HepG2 (cell line): Measurements from ENCODE around the gene OGFR. TPM values are rescaled to one million over a fixed set of nuclear protein-coding genes. Genes with fewer than 3 reads are reported as not detected.

Experiments
- AKAP8 ChIP-seq: sonication (generic); formaldehyde crosslinking; IDR thresholded peaks from 2 replicates; pipeline ENCODE4 v1.5.1; 2020; ENCODE audit warnings: mild to moderate bottlenecking, missing genetic modification reagents
- CBX1 ChIP-seq: IDR thresholded peaks from one replicate; pipeline ENCODE4 v1.6.1; 2016; ENCODE audit warnings: antibody characterized with exemption, low read depth
- HOXA3 ChIP-seq: sonication (generic); formaldehyde crosslinking; IDR thresholded peaks from 2 replicates; pipeline ENCODE4 v1.5.0; 2020; ENCODE audit warnings: missing genetic modification reagents
- NFATC3 ChIP-seq: sonication (generic); formaldehyde crosslinking; IDR thresholded peaks from 2 replicates; pipeline ENCODE4 v1.5.1; 2020; ENCODE audit warnings: mild to moderate bottlenecking, missing genetic modification reagents
- PAWR ChIP-seq: sonication (generic); formaldehyde crosslinking; IDR thresholded peaks from 2 replicates; pipeline ENCODE4 v1.4.0; 2020; ENCODE audit warnings: missing genetic modification reagents, mild to moderate bottlenecking, borderline replicate concordance
- PITX1 ChIP-seq: sonication (generic); formaldehyde crosslinking; IDR thresholded peaks from 2 replicates; pipeline ENCODE4 v1.5.1; 2020; ENCODE audit warnings: mild to moderate bottlenecking, missing genetic modification reagents
- RAD21 ChIP-seq: fragments of 450-650 bp; formaldehyde crosslinking; IDR thresholded peaks from 2 replicates; pipeline ENCODE4 v1.5.0; 2020; ENCODE audit warnings: mild to moderate bottlenecking
- RFXANK ChIP-seq: IDR thresholded peaks from 2 replicates; pipeline ENCODE4 v1.6.1; 2016
- SKI ChIP-seq: fragments of 450-650 bp; IDR thresholded peaks from one replicate; pipeline ENCODE4 v1.6.1; 2018; ENCODE audit warnings: mild to moderate bottlenecking; ENCODE audit not compliant: partially characterized antibody
- ZNF101 ChIP-seq: sonication (generic); formaldehyde crosslinking; IDR thresholded peaks from 2 replicates; pipeline ENCODE4 v1.4.0; 2020; ENCODE audit warnings: mild to moderate bottlenecking, low read depth, missing genetic modification reagents, borderline replicate concordance
- ZNF24 ChIP-seq: fragments of 450-650 bp; IDR thresholded peaks from 2 replicates; pipeline ENCODE4 v1.6.1; 2017; ENCODE audit warnings: antibody characterized with exemption, mild to moderate bottlenecking
- ZNF547 ChIP-seq: sonication (generic); formaldehyde crosslinking; IDR thresholded peaks from 2 replicates; pipeline ENCODE4 v1.5.1; 2020; ENCODE audit warnings: mild to moderate bottlenecking, missing genetic modification reagents
- ZNF761 ChIP-seq: sonication (generic); formaldehyde crosslinking; conservative IDR thresholded peaks from 2 replicates; pipeline ENCODE4 v1.4.0; 2020; ENCODE audit warnings: mild to moderate bottlenecking, missing genetic modification reagents
- ZSCAN9 ChIP-seq: IDR thresholded peaks from 2 replicates; pipeline ENCODE4 v1.6.1; 2016; ENCODE audit warnings: borderline replicate concordance
- polyA plus RNA-seq, 8 experiments: library from polyadenylated mRNA; depleted of rRNA in 3 of 8; stranded (reverse) in 7 of 8; unstranded in 1 of 8; fragments of >200 nt; fragmentation: Illumina TruSeq in 4 of 8; extraction: Trizol in 4 of 8; gene quantifications; 2 replicates each; pipeline versions ENCODE4 v1.2.1 to v1.2.3, GENCODE V29; 2011 to 2016; ENCODE audit warnings: low read depth in 4 of 8, missing spikeins in 1 of 8, mixed read lengths in 1 of 8; ENCODE audit not compliant: insufficient read depth in 1 of 8
- total RNA-seq, 5 experiments: library from RNA; depleted of rRNA; stranded (reverse); fragments of >200 nt; fragmentation: Illumina TruSeq; extraction: Trizol; gene quantifications; 2 replicates each; pipeline ENCODE4 v1.2.3, GENCODE V29; 2016; ENCODE audit warnings: low read depth in 1 of 5
- TF ChIP-seq, protein P1 (sequence below): sonication (generic); formaldehyde crosslinking; IDR thresholded peaks from 2 replicates; pipeline ENCODE4 v1.8.1; 2023; ENCODE audit warnings: missing genetic modification reagents, inconsistent platforms, borderline replicate concordance
- TF ChIP-seq, protein P2 (sequence below): IDR thresholded peaks from 2 replicates; pipeline ENCODE4 v1.6.1; 2016; ENCODE audit warnings: missing genetic modification reagents, missing compliant biosample characterization
- TF ChIP-seq, protein P3 (sequence below): IDR thresholded peaks from 2 replicates; pipeline ENCODE4 v1.6.1; 2012; ENCODE audit warnings: inconsistent platforms
- TF ChIP-seq, protein P4 (sequence below): sonication (generic); formaldehyde crosslinking; IDR thresholded peaks from 2 replicates; pipeline ENCODE4 v1.4.0; 2020; ENCODE audit warnings: mild to moderate bottlenecking, missing genetic modification reagents
- TF ChIP-seq, protein P5 (sequence below): sonication (generic); formaldehyde crosslinking; conservative IDR thresholded peaks from 2 replicates; pipeline ENCODE4 v1.5.0; 2020; ENCODE audit warnings: missing genetic modification reagents
- TF ChIP-seq, protein P6 (sequence below): sonication (generic); formaldehyde crosslinking; IDR thresholded peaks from 2 replicates; pipeline ENCODE4 v1.5.0; 2020; ENCODE audit warnings: mild to moderate bottlenecking, missing genetic modification reagents
- TF ChIP-seq, protein P7 (sequence below): IDR thresholded peaks from 2 replicates; pipeline ENCODE4 v1.6.1; 2016; ENCODE audit warnings: mild to moderate bottlenecking, missing biosample characterization, missing genetic modification reagents
- TF ChIP-seq, protein P8 (sequence below): sonication (generic); formaldehyde crosslinking; IDR thresholded peaks from 2 replicates; pipeline ENCODE4 v1.4.0; 2020; ENCODE audit warnings: mild to moderate bottlenecking, missing genetic modification reagents

The OGFR gene
- total and polyA plus RNA-seq, 2 of the 13 experiments (the other 11 are each of a cell fraction or from before 2014, with no cell fraction given) = 47.7 to 81.8 TPM

DNA sequence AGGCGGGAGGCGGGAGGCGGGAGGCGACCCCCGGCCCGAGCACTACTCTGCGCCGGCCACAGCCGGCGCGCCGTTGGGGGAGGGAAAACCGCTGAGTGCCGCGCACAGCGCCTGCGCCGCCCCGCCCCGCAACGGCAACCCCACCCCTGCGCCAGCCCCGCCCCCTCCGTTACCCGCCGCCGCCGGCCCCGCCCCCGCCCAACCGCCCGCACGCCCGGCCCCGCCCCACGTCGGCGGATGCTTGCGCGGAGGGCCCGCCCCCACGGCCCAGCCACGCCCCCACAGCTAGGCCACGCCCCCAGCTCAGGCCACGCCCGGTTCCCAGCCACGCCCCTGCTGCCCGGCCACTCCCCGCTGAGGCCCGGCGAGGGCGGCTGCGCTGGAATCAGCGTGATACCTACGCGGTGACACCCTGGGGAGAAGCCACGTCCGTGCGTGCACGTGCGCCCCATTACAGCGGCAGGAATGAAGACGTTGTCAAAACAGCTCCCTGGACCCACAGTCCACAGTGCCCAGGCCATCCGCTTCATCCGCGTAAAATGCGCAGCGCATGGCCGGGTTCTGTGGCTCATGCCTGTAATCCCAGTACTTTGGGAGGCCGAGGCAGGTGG lies 57.2 kb downstream of the OGFR start, which contains the start of gene TCFL5 (continued):
- TF ChIP-seq HOXA3 (CRISPR knock-in tag) (peak; percentile 96), CBX1 (peak; percentile 48), ZNF761 (CRISPR knock-in tag) (peak; percentile 77; the same call in 1 of the 2 replicates), RAD21 (CRISPR knock-in tag) (no peak; the same call in 1 of the 2 replicates), ZSCAN9 (peak; percentile 91), ZNF101 (CRISPR knock-in tag) (no peak), PAWR (CRISPR knock-in tag) (no peak), NFATC3 (CRISPR knock-in tag) (peak; percentile 96; the same call in 1 of the 2 replicates), SKI (peak; percentile 43), AKAP8 (CRISPR knock-in tag) (peak; percentile 88), RFXANK (CRISPR knock-in tag) (no peak), PITX1 (peak; percentile 81), ZNF547 (CRISPR knock-in tag) (peak; percentile 100), ZNF24 (no peak)
- TF ChIP-seq, protein P1, sequence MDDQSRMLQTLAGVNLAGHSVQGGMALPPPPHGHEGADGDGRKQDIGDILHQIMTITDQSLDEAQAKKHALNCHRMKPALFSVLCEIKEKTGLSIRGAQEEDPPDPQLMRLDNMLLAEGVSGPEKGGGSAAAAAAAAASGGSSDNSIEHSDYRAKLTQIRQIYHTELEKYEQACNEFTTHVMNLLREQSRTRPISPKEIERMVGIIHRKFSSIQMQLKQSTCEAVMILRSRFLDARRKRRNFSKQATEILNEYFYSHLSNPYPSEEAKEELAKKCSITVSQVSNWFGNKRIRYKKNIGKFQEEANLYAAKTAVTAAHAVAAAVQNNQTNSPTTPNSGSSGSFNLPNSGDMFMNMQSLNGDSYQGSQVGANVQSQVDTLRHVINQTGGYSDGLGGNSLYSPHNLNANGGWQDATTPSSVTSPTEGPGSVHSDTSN (CRISPR knock-in tag) = peak; percentile 73; the same call in 1 of the 2 replicates
- TF ChIP-seq, protein P2, sequence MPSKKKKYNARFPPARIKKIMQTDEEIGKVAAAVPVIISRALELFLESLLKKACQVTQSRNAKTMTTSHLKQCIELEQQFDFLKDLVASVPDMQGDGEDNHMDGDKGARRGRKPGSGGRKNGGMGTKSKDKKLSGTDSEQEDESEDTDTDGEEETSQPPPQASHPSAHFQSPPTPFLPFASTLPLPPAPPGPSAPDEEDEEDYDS (CRISPR knock-in tag) = peak; percentile 75
- TF ChIP-seq, protein P3, sequence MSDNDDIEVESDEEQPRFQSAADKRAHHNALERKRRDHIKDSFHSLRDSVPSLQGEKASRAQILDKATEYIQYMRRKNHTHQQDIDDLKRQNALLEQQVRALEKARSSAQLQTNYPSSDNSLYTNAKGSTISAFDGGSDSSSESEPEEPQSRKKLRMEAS = peak; percentile 99
- TF ChIP-seq, protein P4, sequence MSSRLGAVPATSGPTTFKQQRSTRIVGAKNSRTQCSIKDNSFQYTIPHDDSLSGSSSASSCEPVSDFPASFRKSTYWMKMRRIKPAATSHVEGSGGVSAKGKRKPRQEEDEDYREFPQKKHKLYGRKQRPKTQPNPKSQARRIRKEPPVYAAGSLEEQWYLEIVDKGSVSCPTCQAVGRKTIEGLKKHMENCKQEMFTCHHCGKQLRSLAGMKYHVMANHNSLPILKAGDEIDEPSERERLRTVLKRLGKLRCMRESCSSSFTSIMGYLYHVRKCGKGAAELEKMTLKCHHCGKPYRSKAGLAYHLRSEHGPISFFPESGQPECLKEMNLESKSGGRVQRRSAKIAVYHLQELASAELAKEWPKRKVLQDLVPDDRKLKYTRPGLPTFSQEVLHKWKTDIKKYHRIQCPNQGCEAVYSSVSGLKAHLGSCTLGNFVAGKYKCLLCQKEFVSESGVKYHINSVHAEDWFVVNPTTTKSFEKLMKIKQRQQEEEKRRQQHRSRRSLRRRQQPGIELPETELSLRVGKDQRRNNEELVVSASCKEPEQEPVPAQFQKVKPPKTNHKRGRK (CRISPR knock-in tag) = peak; percentile 78; the same call in 1 of the 2 replicates
- TF ChIP-seq, protein P5, sequence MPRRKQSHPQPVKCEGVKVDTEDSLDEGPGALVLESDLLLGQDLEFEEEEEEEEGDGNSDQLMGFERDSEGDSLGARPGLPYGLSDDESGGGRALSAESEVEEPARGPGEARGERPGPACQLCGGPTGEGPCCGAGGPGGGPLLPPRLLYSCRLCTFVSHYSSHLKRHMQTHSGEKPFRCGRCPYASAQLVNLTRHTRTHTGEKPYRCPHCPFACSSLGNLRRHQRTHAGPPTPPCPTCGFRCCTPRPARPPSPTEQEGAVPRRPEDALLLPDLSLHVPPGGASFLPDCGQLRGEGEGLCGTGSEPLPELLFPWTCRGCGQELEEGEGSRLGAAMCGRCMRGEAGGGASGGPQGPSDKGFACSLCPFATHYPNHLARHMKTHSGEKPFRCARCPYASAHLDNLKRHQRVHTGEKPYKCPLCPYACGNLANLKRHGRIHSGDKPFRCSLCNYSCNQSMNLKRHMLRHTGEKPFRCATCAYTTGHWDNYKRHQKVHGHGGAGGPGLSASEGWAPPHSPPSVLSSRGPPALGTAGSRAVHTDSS = no peak
- TF ChIP-seq, protein P6, sequence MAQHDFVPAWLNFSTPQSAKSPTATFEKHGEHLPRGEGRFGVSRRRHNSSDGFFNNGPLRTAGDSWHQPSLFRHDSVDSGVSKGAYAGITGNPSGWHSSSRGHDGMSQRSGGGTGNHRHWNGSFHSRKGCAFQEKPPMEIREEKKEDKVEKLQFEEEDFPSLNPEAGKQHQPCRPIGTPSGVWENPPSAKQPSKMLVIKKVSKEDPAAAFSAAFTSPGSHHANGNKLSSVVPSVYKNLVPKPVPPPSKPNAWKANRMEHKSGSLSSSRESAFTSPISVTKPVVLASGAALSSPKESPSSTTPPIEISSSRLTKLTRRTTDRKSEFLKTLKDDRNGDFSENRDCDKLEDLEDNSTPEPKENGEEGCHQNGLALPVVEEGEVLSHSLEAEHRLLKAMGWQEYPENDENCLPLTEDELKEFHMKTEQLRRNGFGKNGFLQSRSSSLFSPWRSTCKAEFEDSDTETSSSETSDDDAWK (CRISPR knock-in tag) = no peak
- TF ChIP-seq, protein P7, sequence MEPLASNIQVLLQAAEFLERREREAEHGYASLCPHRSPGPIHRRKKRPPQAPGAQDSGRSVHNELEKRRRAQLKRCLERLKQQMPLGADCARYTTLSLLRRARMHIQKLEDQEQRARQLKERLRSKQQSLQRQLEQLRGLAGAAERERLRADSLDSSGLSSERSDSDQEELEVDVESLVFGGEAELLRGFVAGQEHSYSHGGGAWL (CRISPR knock-in tag) = peak; percentile 99
- TF ChIP-seq, protein P8, sequence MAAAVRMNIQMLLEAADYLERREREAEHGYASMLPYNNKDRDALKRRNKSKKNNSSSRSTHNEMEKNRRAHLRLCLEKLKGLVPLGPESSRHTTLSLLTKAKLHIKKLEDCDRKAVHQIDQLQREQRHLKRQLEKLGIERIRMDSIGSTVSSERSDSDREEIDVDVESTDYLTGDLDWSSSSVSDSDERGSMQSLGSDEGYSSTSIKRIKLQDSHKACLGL (CRISPR knock-in tag) = peak; percentile 97
